ENCODE results near the gene STPG2.

Gene STPG2

GRCh38 chr4:98143001-98143899 lies at the start of gene STPG2:
TSS of gene STPG2 (minus strand) at chr4:98143476.
- DNase-seq, result peak; percentile 76

GRCh38 chr4:98185279-98185678 lies 42.0 kb upstream of the STPG2 start:
- DNase-seq, result no peak

- DNase-seq, result no peak
These were observed 38.5 kb upstream of the STPG2 start for GRCh38 chr4:98181809-98182208.

- DNase-seq, result no peak
These were observed 36.7 kb upstream of the STPG2 start for GRCh38 chr4:98179951-98180350.

- DNase-seq, result no peak
These were observed 33.3 kb upstream of the STPG2 start for GRCh38 chr4:98176531-98176930.

- no peak for DNase-seq
These were observed 26.8 kb upstream of the STPG2 start for GRCh38 chr4:98170035-98170434.

GRCh38 chr4:98166731-98167041 lies 23.4 kb upstream of the STPG2 start:
- no peak for DNase-seq

GRCh38 chr4:98166025-98166730 lies 22.9 kb upstream of the STPG2 start:
- DNase-seq, result no peak

GRCh38 chr4:98162696-98163095 lies 19.4 kb upstream of the STPG2 start:
- no peak for DNase-seq

GRCh38 chr4:98151145-98151924 lies 8.1 kb upstream of the STPG2 start:
- DNase-seq, result no peak

- DNase-seq, result no peak
These were observed 7.0 kb upstream of the STPG2 start for GRCh38 chr4:98150092-98150761.

- DNase-seq, result no peak
These were observed 5.6 kb upstream of the STPG2 start for GRCh38 chr4:98148856-98149255.

GRCh38 chr4:98126141-98126540 lies 17.1 kb downstream of the STPG2 start:
- DNase-seq, result no peak

- DNase-seq, result no peak
These were observed 17.7 kb downstream of the STPG2 start for GRCh38 chr4:98125585-98125984.

GRCh38 chr4:98117363-98117762 lies 25.9 kb downstream of the STPG2 start:
- no peak for DNase-seq

- DNase-seq, result no peak
These were observed 30.3 kb downstream of the STPG2 start for GRCh38 chr4:98113012-98113411.

GRCh38 chr4:98110929-98111328 lies 32.3 kb downstream of the STPG2 start:
- DNase-seq, result no peak

- no peak for DNase-seq
These were observed 33.1 kb downstream of the STPG2 start for GRCh38 chr4:98110214-98110613.

- no peak for DNase-seq
These were observed 40.6 kb downstream of the STPG2 start for GRCh38 chr4:98102660-98103059.

- DNase-seq, result no peak
These were observed 41.3 kb downstream of the STPG2 start for GRCh38 chr4:98101988-98102387.

- DNase-seq, result no peak
These were observed 44.5 kb downstream of the STPG2 start for GRCh38 chr4:98098764-98099163.

GRCh38 chr4:98094118-98094517 lies 49.2 kb downstream of the STPG2 start:
- no peak for DNase-seq

- DNase-seq, result no peak
These were observed 49.6 kb downstream of the STPG2 start for GRCh38 chr4:98093662-98094061.
